Neural crest cell (in vitro differentiated cells): ENCODE data around the gene HUS1B. TPM values are rescaled to one million over a fixed set of nuclear protein-coding genes. Genes with fewer than 3 reads are reported as not detected.
"Not testable (repeated sequence)": the region's sequence is repeated elsewhere in the genome, so short reads cannot be mapped to it uniquely, and the experiment has no call there.

Experiments used
- DNase-seq: peaks from one replicate; pipeline ENCODE4 v3.0.0; 2021; ENCODE audit warnings: low read depth, mixed read lengths, low spot score
- H3K27ac Mint-ChIP-seq: one replicate; pipeline ENCODE4 v1.8.0; 2021; ENCODE audit warnings: mild to moderate bottlenecking, mixed read lengths; ENCODE audit not compliant: unreplicated experiment
- H3K27me3 Mint-ChIP-seq: 2 replicates; pipeline ENCODE4 v1.8.0; 2021; ENCODE audit warnings: low read depth, mild to moderate bottlenecking, mixed read lengths
- H3K36me3 Mint-ChIP-seq: 2 replicates; pipeline ENCODE4 v1.8.0; 2021; ENCODE audit warnings: low read depth, mild to moderate bottlenecking, mixed read lengths
- H3K4me1 Mint-ChIP-seq: 2 replicates; pipeline ENCODE4 v1.8.0; 2021; ENCODE audit warnings: mixed read lengths
- H3K4me3 Mint-ChIP-seq: one replicate; pipeline ENCODE4 v1.8.0; 2021; ENCODE audit warnings: mild to moderate bottlenecking, mixed read lengths
- H3K9me3 Mint-ChIP-seq: 2 replicates; pipeline ENCODE4 v1.8.0; 2021; ENCODE audit warnings: mixed read lengths
- total RNA-seq: library from RNA; stranded (reverse); gene quantifications from 2 replicates; pipeline ENCODE4 v1.2.1, GENCODE V29; 2021
- TF ChIP-seq, protein P1 (sequence below): fragments of 200-600 bp; sonication (generic); conservative IDR thresholded peaks from 2 replicates; pipeline ENCODE4 v1.5.0; 2021; ENCODE audit warnings: antibody characterized with exemption, mild to moderate bottlenecking

Gene HUS1B
- total RNA-seq, 1 donor from 2014 or later = 0.40 TPM

DNA sequence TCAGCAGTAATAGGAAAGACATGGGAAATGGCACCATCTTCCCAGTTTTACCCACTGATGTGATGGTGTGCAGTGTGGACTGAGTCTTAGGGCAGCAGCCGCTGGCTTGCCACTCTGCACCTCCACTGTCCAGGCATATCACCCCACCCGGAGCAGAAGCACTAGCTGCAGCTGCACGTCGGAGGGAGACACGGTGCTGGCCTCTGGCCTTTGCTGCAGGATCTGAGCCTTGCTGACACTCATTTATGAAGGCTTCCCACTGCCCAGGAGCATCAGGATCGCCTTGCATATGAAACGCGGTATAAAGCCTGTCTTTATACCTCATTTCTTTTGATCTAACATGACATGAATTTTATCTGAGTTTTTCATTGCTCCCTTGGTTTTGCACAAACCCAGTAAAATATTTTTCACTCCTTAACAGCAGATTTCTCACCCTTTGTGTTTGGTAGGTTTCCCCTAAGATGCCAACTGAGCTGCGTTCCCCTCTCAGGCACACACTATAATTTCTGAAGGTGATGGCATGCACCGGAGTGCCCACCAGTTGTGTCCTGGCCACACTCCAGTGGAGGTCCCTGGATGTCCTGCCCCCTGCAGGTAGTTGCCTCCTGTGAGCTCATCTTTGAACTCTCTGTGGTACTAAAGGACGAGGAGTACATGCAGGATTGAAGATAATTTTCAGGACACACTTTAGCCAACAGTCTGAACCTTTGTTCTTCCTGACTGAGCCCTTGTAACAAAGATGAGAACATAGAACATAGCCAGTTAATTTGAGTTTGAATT lies 45.0 kb upstream of the HUS1B start:
- H3K4me3 Mint-ChIP-seq = no peak overlapping the region
- TF ChIP-seq, protein P1, sequence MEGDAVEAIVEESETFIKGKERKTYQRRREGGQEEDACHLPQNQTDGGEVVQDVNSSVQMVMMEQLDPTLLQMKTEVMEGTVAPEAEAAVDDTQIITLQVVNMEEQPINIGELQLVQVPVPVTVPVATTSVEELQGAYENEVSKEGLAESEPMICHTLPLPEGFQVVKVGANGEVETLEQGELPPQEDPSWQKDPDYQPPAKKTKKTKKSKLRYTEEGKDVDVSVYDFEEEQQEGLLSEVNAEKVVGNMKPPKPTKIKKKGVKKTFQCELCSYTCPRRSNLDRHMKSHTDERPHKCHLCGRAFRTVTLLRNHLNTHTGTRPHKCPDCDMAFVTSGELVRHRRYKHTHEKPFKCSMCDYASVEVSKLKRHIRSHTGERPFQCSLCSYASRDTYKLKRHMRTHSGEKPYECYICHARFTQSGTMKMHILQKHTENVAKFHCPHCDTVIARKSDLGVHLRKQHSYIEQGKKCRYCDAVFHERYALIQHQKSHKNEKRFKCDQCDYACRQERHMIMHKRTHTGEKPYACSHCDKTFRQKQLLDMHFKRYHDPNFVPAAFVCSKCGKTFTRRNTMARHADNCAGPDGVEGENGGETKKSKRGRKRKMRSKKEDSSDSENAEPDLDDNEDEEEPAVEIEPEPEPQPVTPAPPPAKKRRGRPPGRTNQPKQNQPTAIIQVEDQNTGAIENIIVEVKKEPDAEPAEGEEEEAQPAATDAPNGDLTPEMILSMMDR = peak; percentile 16
- no peak for DNase-seq
- no peak overlapping the region for H3K27ac Mint-ChIP-seq
- no peaks in the 10 kb centered on the region for H3K9me3 Mint-ChIP-seq
- no peaks in the 10 kb centered on the region for H3K36me3 Mint-ChIP-seq
- H3K4me1 Mint-ChIP-seq = peaks cover 11% of the 10 kb centered on the region
- H3K27me3 Mint-ChIP-seq = peaks cover 15% of the 10 kb centered on the region

DNA sequence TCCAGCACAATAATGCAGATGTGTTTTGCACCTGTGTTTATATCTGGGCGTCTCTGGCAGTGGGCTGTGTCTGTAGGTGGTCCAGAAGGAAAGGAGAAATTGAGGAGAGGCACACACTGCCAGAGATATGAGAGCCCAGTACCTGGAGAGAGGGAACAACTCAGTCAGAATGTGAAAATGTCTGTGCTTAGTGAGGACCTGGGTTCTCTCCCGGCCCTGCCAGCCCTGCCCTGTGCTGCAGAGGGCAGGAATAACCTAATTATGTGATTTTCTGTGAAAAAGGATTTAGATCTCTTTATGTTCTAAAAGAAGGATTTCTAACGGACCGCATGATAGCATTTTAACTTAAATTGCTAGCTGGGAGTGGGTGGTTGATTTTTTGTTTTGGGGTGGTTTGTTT lies 44.3 kb upstream of the HUS1B start:
- H3K27ac Mint-ChIP-seq = no peak overlapping the region
- no peaks in the 10 kb centered on the region for H3K36me3 Mint-ChIP-seq
- no peaks in the 10 kb centered on the region for H3K9me3 Mint-ChIP-seq
- H3K27me3 Mint-ChIP-seq = peaks cover 14% of the 10 kb centered on the region
- DNase-seq = no peak
- TF ChIP-seq, protein P1 = no peak
- no peak overlapping the region for H3K4me3 Mint-ChIP-seq
- peaks cover 11% of the 10 kb centered on the region for H3K4me1 Mint-ChIP-seq

DNA sequence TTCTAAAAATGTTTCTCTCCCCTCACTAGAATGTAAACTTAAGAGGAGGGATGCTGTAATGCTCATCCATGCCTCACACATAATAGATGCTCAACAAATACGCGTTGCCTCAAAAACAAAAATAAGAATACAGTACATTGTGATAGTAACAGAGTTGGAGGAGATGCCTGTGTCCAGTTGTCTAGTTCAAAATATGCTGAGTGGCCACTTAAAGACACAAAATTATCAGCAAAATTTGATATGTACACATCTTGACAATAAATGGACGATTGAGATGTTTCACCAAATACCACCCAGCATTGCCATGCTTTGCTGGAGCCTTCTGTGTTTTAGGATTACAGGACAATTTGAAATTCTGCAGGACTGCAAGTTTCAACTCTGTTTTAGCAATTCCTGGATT lies 43.6 kb upstream of the HUS1B start:
- H3K9me3 Mint-ChIP-seq = no peaks in the 10 kb centered on the region
- TF ChIP-seq, protein P1 = no peak
- peaks cover 11% of the 10 kb centered on the region for H3K4me1 Mint-ChIP-seq
- no peak overlapping the region for H3K27ac Mint-ChIP-seq
- H3K36me3 Mint-ChIP-seq = no peaks in the 10 kb centered on the region
- no peak overlapping the region for H3K4me3 Mint-ChIP-seq
- H3K27me3 Mint-ChIP-seq = peaks cover 14% of the 10 kb centered on the region
- no peak for DNase-seq

DNA sequence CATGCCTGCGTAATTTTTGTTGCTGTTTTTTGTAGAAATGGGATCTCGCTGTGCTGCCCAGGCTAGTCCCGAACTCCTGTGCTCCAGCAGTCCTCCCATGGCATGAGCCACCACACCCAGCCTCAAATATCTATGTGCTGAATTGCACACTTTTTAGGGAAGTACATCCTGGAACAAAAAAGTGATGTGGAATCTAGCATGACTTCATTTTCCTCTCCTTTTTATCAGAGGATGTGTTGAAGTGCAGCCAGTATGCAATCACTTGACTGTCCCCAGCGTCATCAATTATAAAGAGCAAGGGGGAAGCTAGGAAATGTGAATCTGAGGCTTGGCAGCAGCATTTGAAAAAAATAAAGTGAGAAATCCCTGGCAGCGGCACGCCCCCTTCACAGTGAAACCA lies 42.4 kb upstream of the HUS1B start:
- TF ChIP-seq, protein P1 = no peak
- H3K27me3 Mint-ChIP-seq = peaks cover 14% of the 10 kb centered on the region
- no peak for DNase-seq
- H3K27ac Mint-ChIP-seq = no peak overlapping the region
- H3K4me1 Mint-ChIP-seq = peaks cover 11% of the 10 kb centered on the region
- H3K4me3 Mint-ChIP-seq = no peak overlapping the region
- H3K9me3 Mint-ChIP-seq = no peaks in the 10 kb centered on the region
- no peaks in the 10 kb centered on the region for H3K36me3 Mint-ChIP-seq

DNA sequence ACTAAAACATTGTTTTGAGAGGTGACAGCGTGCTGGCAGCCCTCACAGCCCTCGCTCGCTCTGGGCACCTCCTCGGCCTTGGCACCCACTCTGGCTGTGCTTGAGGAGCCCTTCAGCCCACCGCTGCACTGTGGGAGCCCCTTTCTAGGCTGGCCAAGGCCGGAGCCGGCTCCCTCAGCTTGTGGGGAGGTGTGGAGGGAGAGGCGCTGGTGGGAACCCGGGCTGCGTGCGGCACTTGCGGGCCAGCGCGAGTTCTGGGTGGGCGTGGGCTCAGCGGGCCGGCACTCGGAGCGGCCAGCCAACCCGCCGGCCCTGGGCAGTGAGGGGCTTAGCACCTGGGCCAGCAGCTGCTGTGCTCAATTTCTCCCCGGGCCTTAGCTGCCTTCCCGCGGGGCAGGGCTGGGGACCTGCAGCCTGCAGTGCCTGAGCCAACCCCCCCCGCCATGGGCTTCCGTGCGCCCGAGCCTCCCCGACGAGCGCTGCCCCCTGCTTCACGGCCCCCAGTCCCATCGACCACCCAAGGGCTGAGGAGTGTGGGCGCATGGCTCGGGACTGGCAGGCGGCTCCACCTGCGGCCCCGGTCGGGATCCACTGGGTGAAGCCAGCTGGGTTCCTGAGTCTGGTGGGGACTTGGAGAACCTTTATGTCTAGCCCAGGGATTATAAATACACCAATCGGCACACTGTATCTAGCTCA lies 37.7 kb upstream of the HUS1B start:
- H3K27me3 Mint-ChIP-seq, H3K27ac Mint-ChIP-seq, DNase-seq, H3K36me3 Mint-ChIP-seq, H3K9me3 Mint-ChIP-seq: not testable (repeated sequence)
- peaks cover 21% of the 10 kb centered on the region for H3K4me1 Mint-ChIP-seq
- H3K4me3 Mint-ChIP-seq = peak overlapping the region; percentile 71

DNA sequence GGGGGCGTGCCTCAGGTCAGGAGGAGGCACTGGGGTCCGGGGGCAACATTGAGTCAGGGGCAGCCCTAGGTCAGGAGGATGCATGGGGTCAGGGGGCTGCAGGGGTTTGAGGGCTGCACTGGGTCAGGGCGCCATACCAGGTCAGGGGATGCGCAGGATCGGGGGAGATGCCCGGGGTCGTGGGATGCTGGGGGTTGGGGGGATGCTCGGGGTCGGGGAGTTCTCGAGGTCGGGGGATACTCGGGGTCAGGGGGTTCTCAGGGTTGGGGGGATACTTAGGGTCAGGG lies 36.8 kb upstream of the HUS1B start:
- peaks cover 21% of the 10 kb centered on the region for H3K4me1 Mint-ChIP-seq
- no peak for DNase-seq
- peaks cover 2% of the 10 kb centered on the region for H3K36me3 Mint-ChIP-seq
- no peaks in the 10 kb centered on the region for H3K9me3 Mint-ChIP-seq
- H3K27me3 Mint-ChIP-seq = no peaks in the 10 kb centered on the region
- TF ChIP-seq, protein P1 = no peak
- H3K4me3 Mint-ChIP-seq = peak overlapping the region; percentile 96
- H3K27ac Mint-ChIP-seq = no peak overlapping the region
